HG02840 (cell line): Measurements from ENCODE around the gene FUOM.
A peak's percentile ranks its signal among the peaks of the same experiment; 100 is the strongest.

Experiments
- ATAC-seq: cut with Tn5 transposase; IDR thresholded peaks from one replicate; pipeline ENCODE4 v1.9.1; 2021; ENCODE audit warnings: mild to moderate bottlenecking, moderate library complexity, moderate number of reproducible peaks; ENCODE audit not compliant: unreplicated experiment, low FRiP score

The FUOM gene

DNA sequence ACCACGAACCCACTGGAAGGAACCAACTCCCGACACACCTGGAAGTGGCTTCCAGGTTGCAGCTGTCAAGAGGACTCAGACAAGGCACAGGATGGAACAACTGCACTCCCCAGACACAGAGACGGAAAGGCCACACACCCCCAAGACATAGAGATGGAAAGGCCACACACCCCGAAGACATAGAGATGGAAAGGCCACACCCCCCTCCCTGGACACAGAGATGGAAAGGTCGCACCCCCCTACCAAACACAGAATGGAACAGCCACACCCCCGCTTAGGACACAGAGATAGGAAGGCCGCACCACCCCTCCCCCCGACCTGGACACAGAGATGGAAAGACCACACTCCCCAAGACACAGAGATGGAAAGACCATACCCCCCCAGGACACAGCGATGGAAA, 41.6 kb downstream of the FUOM start:
- no peak for ATAC-seq

DNA sequence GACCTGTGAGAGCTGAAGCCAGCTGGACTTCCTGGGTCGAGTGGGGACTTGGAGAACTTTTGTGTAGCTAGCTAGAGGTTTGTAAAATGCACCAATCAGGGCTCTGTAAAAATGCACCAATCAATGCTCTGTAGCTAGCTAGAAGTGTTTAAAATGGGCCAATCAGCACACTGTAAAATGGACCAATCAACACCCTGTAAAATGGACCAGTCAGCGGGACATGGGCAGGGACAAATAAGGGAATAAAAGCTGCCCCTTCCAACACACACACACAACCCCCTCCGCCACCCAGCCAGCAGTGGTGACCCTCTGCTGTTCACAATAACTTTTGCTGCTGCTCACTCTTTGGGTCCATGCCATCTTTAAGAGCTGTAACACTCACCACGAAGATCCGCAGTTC, 42.0 kb downstream of the FUOM start:
- ATAC-seq: no peak

DNA sequence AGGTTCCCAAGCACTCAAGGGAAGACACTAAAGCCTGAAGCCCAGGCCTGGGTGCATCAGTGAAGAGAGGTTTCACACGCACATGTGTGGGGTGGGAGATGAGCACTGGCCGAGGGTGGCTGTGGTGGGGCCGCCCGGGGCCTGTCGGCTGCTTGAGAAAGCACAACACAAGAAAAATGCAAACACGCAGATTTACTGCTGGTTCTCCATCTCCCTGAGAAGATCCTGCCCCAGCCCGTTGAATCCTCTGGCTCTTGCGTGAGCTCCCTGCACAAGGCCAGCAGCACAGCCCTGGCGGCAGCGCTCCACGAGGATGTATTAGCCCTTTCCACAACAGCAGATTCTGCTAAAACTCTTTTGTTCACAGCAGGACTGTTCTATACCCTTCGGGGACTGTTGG, 42.9 kb downstream of the FUOM start:
- no peak for ATAC-seq

DNA sequence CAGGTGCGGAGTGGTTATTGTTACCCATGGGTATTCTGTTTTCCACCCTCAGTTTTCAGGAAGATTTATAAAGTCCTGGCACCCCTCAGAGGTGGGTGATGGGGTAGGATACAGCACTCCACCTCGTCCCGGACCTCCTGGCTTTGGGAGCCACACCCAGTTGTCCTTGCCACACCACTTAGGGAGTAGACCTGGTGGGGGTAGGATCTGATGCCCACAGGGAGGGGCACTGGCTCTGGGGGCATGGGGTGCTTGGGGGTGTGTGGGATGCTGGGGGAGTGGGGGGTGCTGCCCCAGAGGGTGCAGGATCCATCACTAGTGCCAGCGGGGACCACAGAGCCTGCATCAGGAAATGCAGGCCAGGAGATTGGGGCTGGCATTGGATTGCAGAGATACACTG, 44.6 kb downstream of the FUOM start:
- no peak for ATAC-seq

DNA sequence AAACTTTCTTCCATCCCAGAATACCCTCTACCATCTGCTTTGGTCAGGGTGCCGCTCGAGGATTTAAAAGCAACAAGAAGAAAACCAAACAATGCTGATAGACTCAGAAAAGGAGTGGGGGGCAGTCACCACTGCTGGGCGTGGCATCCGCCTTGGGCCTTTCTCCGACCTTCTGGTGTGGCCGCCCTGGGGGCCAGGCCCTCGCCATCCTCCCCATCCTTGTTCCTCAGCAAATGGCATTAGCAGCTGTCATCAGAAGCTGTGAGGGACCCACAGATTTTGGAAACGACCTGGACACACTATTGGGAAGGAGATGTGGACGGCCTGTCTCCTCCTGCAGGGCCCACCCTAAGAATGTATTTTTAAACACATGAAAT, 45.1 kb downstream of the FUOM start:
- no peak for ATAC-seq

DNA sequence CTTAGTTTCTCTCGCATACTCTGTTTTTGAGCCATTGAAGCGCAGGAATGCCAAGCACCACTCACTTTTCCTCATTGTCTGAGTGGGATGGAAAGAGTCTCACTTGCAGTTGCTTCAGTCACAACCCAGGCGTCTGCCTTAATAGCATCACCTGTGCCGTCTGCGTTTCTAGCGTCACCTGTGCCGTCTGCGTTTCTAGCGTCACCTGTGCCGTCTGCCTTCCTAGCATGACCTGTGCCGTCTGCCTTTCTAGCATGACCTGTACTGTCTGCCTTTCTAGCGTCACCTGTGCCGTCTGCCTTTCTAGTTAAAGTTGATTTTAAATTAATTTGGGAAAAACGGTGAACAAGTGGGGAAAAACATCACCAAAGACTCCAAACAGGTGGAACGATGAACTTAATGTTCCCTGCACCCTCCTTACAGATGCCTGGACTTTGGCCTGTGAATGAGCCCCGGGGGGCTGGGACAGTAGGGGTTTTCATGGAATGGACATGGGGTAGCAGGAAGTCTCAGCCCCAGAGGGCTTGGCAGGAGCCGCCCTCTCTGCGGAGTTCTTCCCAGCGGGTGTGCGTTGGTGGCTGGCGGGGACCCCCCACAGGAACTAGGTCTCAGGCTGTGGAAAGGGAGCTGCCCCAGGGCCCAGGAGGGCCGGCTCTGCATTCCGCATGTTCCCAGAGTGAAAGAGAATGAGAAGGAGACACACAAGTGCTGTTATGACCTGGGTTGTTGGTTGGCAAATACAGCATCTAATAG, 45.6 kb downstream of the FUOM start:
- no peak for ATAC-seq

DNA sequence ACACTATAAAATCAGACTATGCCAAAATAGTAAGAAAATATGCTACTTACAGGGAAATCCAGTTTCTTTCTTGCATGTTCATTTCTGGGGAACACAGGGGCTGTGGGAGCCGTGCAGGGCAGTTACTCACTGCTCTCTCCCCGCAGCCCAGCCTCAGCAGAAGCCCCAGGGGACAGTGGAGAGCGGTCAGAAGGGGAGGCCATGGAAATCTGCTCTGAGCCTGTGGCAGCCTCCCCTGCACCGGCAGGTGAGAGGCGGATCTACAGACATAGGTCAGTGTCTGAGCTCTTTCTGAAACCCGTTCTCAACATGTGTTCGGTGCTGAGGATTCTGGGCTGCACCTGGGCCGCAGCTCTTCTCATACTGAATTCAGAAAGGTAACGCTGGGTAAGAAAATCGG, 46.2 kb downstream of the FUOM start:
- ATAC-seq: no peak

DNA sequence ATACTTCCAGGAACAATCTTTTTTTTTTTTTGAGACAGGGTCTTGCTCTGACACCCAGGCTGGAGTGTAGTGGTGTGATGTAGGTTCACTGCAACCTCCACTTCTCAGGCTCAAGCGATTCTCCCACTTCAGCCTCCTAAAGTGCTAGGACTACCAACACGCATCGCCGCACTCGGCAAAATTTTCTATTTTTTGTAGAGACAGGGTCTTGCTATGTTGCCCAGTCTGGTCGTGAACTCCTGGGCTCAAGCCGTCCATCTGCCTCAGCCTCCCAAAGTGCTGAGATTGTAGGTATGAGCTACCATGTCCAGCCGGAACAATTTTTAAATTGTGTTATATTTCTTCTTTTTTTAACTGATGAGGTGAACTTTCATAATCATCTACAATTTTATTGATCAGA, 47.0 kb downstream of the FUOM start:
- no peak for ATAC-seq

DNA sequence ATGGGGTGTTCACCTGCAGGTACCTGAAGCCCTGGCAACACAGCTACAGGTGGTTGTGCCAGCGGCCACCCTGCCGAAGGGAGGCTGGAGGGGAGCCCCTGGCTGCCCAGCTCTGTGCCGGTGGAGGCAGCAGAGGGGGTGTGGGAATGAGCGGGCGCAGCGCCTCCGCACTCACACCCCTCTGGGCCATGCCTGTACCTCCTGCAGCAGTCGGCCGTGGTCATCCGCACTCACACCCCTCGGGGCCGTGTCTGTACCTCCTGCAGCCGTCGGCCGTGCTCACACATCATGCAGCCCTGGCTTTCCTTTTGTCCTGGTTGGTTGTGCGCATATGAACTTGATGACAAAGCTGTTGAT, 47.4 kb downstream of the FUOM start:
- no peak for ATAC-seq

DNA sequence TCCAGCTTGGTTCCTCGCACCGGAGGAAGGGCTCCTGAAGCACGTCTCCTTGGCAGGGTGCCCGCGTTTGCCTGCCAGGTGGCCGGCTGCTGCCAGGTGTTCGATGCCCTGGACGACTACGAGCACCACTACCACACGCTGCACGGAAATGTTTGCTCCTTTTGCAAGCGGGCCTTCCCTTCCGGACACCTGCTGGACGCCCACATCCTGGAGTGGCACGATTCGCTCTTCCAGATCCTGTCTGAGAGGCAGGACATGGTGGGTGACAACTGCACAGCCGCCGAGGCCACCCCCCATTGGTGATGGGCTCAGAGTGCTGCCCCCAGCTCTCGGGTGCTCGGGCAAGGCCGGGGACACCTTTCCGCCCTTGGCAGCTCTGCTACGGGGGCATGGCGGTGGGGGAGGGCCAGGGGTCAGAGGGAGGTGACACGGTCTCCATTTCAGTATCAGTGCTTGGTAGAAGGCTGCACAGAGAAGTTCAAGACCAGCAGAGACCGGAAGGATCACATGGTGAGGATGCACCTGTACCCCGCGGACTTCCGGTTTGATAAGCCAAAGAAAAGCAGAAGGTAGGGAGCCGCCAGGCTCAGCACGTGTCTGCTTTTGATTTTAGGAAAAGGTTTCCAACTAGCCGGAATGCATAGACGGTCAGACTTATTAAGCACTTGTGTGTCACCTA, 48.0 kb downstream of the FUOM start:
- no peak for ATAC-seq

DNA sequence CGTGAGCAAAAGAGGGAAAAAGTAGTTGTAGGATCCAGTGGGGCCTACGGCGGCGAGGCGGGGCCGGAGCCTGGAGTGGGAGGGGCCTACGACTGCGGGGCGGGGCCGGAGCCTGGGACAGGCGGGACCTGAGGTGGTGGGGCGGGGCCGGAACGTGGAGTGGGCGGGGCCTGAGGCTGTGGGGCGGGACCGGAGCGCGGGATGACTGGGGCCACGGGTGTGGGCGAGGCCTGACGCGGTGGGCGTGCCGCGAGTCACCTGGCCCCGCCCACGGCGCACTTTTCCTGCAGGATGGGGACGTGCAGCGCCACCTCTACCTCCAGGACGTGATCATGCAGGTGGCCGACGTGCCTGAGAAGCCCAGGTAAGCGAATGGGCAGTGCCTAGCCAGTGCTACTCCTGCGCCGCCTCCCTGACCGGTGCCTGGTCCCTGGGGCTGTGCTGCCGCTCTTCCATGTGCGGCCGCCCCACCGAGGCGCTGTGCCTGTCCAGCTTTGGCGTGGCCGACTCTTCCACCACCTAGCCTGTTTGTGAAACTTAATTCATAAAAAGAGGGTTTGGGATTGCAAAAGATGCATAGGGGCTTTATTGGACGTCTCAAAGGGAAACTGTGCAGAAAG, 48.6 kb downstream of the FUOM start:
- peak; percentile 72 for ATAC-seq

DNA sequence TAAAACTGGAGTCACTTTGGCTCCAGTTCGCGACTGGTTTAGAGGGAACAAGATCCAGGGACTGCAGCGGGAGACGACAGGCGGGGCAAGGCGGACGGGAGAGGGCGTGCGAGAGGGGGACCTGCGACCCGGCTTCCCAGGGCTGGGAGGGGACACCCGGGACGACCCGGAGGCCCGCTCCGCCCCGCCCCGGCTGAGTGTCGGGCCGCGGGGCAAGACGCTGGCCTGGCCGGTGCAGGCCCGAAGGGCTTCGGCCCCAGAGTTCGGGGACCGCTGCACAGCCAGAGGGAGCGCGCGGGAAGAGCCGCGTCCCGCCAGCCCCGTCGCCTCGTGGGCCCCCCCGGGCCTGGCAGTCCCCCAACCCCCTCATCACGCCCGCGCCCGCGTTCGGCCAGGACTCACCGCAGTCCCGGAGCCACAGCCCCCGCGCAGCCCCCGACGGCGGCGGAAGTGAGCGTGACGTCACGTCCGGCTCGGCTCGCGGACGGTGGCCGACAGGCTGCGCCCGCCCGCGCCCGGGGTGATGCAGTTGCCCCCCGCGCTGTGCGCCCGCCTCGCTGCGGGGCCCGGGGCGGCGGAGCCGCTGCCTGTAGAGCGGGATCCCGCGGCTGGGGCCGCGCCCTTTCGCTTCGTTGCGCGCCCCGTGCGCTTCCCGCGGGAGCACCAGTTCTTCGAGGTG, 49.3 kb downstream of the FUOM start, which contains the start of the genes TUBGCP2 and ZNF511:
TSS of gene TUBGCP2 (minus strand) at position 452 of the 679 bp plus-strand sequence. CDS start 5,931 bp downstream, outside the sequence.
TSS of gene ZNF511 (plus strand) at position 494 of the 679 bp plus-strand sequence. CDS start at position 524, 30 bp downstream.
- ATAC-seq: peak; percentile 75

DNA sequence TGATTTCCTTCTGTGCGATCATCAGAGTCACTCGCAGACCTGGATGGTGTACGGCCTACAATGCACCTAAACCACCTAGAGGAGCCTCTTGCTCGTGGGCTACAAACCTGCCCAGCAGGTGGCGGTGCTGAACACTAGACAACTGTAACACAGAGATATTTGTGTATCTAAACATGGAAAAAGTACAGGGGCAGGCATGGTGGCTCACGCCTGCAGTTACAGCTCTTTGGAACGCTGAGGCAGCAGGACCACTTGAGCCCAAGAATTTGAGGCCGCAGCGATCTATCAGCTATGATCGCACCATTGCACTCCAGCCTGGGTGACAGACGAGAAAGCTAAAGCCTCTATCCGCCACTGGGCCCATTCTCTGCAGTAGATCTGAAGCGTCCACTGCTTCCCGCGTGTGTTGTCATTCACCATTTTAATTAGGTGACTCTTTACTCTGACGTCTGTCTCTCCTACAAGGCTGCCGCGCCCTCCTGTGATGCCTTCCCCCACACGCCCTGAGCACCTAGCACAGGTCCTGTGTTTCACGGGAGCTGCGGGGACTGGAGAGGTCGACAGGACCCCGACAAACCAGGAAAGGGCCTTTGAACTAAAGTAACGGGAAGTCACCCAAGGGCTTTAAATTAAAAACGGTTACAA, 49.9 kb downstream of the FUOM start:
- ATAC-seq: peak; percentile 31

DNA sequence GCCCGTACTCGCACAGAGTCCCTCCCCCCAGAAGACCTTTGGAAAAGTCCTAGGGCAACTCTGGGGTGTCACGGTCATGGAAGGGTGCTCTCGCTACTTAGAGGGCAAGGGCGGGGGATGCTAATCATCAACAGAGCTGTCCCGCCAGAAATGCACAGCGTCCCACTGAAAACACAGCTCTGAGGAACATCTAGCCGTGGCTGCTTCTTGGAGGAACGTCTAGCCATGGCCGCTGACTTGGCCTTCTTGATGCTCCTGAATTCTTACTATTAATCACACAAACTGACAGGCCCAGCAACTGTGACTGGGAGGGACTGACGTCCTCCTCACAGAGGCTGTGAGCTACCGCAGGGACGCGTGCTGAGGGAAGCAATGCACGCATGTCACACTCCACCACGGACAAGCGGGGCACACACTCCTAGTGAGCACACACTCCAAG, 50.9 kb downstream of the FUOM start:
- no peak for ATAC-seq

DNA sequence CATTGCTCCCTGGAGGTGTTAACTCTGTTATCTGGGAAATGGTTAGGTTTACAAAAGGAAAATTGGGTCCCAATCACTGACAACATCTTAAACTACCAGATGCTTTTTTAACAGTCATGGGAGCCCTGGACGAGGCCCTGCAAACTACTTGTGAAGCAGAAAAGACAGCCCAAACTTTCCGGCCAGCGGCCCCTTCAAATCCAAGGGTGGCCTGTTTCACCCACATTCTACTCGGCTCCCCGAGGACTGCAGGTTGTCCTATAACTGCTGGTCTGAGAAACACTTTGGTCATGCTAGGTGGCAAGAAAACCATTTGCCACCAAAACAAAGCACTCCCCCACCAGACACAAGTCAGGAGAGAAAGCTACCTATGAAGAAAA, 51.7 kb downstream of the FUOM start:
- no peak for ATAC-seq
